ENCODE measurements around the gene UVSSA.

UVSSA gene

DNA sequence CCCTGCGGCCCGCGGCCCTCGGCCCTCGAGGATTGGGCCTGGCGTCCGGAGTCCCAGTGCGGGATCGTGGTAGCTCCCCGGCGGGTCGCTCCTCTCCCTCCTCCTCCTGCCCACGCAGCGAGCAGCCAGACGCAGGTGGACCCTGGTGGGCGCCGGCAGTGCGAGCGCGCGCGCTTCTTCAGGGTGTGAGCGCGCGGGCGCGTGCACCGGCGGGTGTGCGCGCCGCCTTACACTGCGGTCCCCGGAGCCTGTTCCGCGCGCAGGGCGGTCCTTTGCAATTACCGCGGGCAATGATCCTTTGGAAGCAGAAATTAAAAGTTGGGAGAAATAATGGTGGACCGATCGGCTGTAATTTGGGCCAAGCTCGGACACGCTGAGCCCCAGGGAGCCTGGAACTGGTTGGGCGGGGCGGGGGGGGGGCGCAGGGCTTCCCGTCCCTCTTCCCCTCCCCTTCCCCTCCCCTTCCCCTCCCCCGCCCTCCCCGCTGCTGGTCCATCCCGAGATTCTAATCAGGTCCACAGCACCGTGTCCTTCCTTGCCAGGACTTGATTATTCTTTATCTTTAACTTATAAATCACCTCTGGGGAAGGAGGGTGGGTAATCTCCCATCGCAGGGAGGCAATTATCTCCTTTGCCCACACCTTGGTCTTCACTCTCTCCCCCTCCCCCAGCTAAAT, 60.8 kb downstream of the UVSSA start:
- H3K36me3 ChIP-seq, result no peaks in the 10 kb centered on the region

GRCh38 chr4:1408418-1408817, 61.4 kb downstream of the UVSSA start:
- Histone ChIP-seq H3K9me3 (ENCODE audit: severe bottlenecking) (no peaks in the 10 kb centered on the region), H3K27me3 (ENCODE audit: insufficient read depth, low read depth, severe bottlenecking) (peaks cover 62% of the 10 kb centered on the region), H3K4me3 (ENCODE audit: low read depth, low read length) (no peak overlapping the region), H3K27ac (no peak overlapping the region), H3K36me3 (no peaks in the 10 kb centered on the region)
- TF ChIP-seq CTCF (IDR thresholded peaks at IDR 0.05; ENCODE audit: low read depth, low read length), result peak; percentile 81
- peak; percentile 69 for DNase-seq

More for the DNA sequence above, 60.8 kb downstream of the UVSSA start:
- peaks cover 67% of the 10 kb centered on the region for H3K27me3 ChIP-seq (ENCODE audit: insufficient read depth, low read depth, severe bottlenecking)
- H3K27ac ChIP-seq, result no peak overlapping the region
- DNase-seq, result peak; percentile 17
- H3K4me3 ChIP-seq (ENCODE audit: low read depth, low read length), result peak overlapping the region; percentile 37
- TF ChIP-seq CTCF (IDR thresholded peaks at IDR 0.05; ENCODE audit: low read depth, low read length), result no peak
- no peaks in the 10 kb centered on the region for H3K9me3 ChIP-seq (ENCODE audit: severe bottlenecking)

DNA sequence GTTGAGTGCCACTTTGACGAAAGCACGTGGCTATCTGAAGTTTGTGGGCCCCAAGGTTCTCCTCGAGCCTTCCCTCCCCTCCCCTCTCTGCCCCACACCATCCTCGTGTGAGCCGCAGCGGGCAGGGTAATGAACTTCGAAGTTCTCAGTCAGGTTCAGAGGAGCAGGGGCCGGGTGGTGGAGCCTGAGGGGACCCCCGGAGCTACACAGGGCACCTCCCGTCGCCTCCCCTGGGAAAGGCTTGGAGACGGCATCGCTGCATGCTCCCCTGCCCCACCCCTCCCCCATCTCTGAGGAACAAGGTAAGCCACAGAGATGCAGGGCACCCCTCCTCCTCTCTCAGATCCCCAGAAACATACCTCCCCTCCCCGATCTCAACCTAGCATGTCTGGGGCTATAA, 62.1 kb downstream of the UVSSA start:
- Histone ChIP-seq H3K27me3 (ENCODE audit: insufficient read depth, low read depth, severe bottlenecking) (peaks cover 55% of the 10 kb centered on the region), H3K36me3 (no peaks in the 10 kb centered on the region), H3K9me3 (ENCODE audit: severe bottlenecking) (no peaks in the 10 kb centered on the region), H3K4me3 (ENCODE audit: low read depth, low read length) (no peak overlapping the region), H3K27ac (no peak overlapping the region)
- no peak for TF ChIP-seq CTCF (IDR thresholded peaks at IDR 0.05; ENCODE audit: low read depth, low read length)
- DNase-seq, result no peak

DNA sequence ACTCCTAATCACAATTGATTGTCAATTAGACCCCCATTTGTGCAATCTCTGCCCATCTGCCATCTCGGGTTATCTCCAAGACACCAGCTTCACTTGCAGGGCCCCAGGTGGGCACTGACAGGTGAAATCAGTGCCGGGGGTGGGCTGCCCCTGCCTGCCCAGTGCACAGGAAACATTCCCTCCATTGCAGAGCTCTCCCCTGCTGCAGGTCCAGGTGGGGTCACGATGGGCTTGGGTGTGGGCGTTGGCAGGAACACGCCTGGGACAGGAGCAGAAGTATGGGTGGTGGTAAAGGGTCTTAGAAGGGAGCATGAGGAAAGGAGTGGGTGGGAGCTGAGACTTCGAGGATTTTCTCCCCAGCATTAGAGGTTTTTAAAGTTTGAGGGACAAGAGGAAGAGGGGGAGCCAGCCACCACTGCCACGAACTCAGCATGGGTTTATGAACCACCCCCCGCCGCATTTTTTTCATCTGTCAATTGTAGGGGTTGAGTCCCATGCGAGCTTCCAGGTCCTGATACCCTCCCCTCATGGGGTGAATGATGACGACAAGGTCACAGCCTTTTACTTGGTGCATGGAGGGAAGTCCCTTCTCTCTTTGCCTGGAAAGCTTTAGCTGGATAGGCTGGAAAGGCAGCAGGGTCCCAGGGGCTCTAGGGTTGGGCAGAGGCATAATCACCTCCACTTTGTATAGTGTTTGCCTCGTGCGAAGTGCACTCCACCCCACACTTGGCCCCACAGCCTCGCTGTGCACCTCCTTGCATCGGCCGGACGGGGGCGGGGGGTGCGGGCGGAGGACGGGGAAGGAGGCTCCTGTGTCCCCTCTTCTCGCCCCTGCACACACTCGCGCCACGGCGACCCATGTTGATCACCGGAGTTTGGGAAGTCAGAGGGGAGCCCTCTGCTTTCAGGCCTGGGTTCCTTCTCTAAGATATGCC, 62.8 kb downstream of the UVSSA start:
- Histone ChIP-seq H3K36me3 (no peaks in the 10 kb centered on the region), H3K27me3 (ENCODE audit: insufficient read depth, low read depth, severe bottlenecking) (peaks cover 48% of the 10 kb centered on the region), H3K9me3 (ENCODE audit: severe bottlenecking) (no peaks in the 10 kb centered on the region), H3K27ac (no peak overlapping the region), H3K4me3 (ENCODE audit: low read depth, low read length) (no peak overlapping the region)
- no peak for DNase-seq
- TF ChIP-seq CTCF (IDR thresholded peaks at IDR 0.05; ENCODE audit: low read depth, low read length), result no peak

DNA sequence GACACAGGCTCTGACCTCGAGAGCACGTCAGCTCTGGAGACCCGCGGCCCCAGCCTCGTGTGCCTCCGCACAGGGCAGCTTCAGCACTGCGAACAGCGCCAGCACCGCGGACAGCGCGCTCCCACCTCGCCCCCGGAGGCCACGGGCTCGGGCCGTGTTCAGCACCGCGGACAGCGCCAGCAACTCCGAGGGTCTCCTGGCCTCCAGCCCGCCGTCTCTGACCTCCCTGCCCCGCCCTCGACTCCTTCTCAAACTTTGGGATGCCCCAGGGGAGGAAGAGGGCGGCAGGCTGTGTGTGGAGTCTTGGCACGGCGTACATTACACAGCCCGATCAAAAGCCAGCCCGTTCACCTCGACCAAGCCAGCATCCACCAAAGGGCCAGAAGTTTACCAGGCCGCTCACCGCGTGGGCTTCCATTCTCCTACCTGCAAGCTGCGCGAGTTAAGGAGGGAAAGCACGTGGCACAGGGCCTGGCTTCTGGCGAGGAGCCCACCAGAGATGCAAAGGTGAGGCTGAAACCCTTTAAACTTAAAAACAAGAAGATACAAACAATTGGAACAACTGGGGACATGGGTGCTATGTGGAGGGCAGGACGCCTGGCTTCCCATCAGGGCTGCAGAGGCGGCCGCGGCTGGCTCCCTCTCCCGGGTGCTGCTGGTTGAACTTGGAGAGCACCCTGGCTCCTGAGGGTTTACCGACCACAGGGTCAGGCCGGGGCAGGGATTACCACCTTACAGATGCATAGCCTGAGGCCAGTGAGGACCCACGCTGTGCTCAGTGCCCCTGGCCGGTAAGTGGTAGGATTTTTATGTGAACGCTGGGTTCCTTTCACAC, 63.7 kb downstream of the UVSSA start:
- H3K27me3 ChIP-seq (ENCODE audit: insufficient read depth, low read depth, severe bottlenecking), result peaks cover 39% of the 10 kb centered on the region
- peak; percentile 78 for DNase-seq
- TF ChIP-seq CTCF (IDR thresholded peaks at IDR 0.05; ENCODE audit: low read depth, low read length), result 0 out of 2 replicates have a peak, but pooled peaks have one; percentile 11
- H3K9me3 ChIP-seq (ENCODE audit: severe bottlenecking), result no peaks in the 10 kb centered on the region
- no peak overlapping the region for H3K4me3 ChIP-seq (ENCODE audit: low read depth, low read length)
- H3K27ac ChIP-seq, result no peak overlapping the region
- H3K36me3 ChIP-seq, result no peaks in the 10 kb centered on the region
